Thyroid gland (tissue), 4 donors: Measurements from ENCODE around the gene CDC42BPA. TPM values are rescaled to one million over a fixed set of nuclear protein-coding genes. Genes with fewer than 3 reads are reported as not detected.

ENCODE experiments used
- DNase-seq, 2 donors: peaks; one replicate each; pipeline ENCODE4 v3.0.0-alpha.2; 2019
- H3K27ac ChIP-seq, 3 donors: fragments of 200-600 bp; sonication (generic); 1 replicate in 2 of 3; 2 replicates in 1 of 3; pipeline ENCODE4 v1.5.1; 2016 to 2019; ENCODE audit warnings: mild to moderate bottlenecking in 1 of 3, moderate library complexity in 1 of 3
- H3K27me3 ChIP-seq: fragments of 200-600 bp; sonication (generic); one replicate; pipeline ENCODE4 v1.5.1; 2019
- H3K36me3 ChIP-seq, 2 donors: fragments of 200-600 bp; sonication (generic); one replicate each; pipeline ENCODE4 v1.5.1; 2016 to 2019
- H3K4me1 ChIP-seq, 2 donors: fragments of 200-600 bp; sonication (generic); one replicate each; pipeline ENCODE4 v1.5.1; 2017 to 2019
- H3K4me3 ChIP-seq, 3 donors: fragments of 200-600 bp; sonication (generic); replicated peaks in 1 of 3; 1 replicate in 2 of 3; 2 replicates in 1 of 3; pipeline ENCODE4 v1.5.1; 2016; ENCODE audit warnings: mild to moderate bottlenecking in 1 of 3
- H3K9me3 ChIP-seq: fragments of 200-600 bp; sonication (generic); one replicate; pipeline ENCODE4 v1.5.1; 2017
- CTCF ChIP-seq, 6 experiments: fragments of 200-600 bp in 3 of 6; fragments of 450-650 bp in 3 of 6; sonication (generic) in 3 of 6; IDR thresholded peaks; one replicate each; pipeline ENCODE4 v1.5.1; 2016 to 2019; ENCODE audit warnings: antibody characterized with exemption in 6 of 6, mild to moderate bottlenecking in 2 of 6, inconsistent platforms in 1 of 6, moderate library complexity in 1 of 6
- POLR2A ChIP-seq, 2 donors: fragments of 450-650 bp; IDR thresholded peaks; one replicate each; pipeline ENCODE4 v1.6.1; 2017; ENCODE audit warnings: antibody characterized with exemption in 2 of 2, mild to moderate bottlenecking in 2 of 2, moderate library complexity in 1 of 2
- WGBS, 2 donors: methylation state at CpG; one replicate each; pipeline ENCODE4 v1.1.5; 2017; 5-methylcytosine and 5-hydroxymethylcytosine counted together
- intact Hi-C: fragments of 100-400 bp; cut with DNase I; formaldehyde crosslinking; loops from one replicate; pipeline ENCODE4 v1.15.1; 2023
- total RNA-seq, 4 donors: library from RNA; depleted of rRNA; stranded (reverse); fragments of >200 nt; gene quantifications; one replicate each; pipeline ENCODE4 v1.2.3, GENCODE V29; 2016

Gene CDC42BPA
- total RNA-seq, 4 donors from 2014 or later: 25.0 to 50.0 (median 30.5) TPM

GRCh38 chr1:227092069-227092468 lies 226.2 kb downstream of the CDC42BPA start:
- no peaks in the 10 kb centered on the region for H3K36me3 ChIP-seq
- no peak for DNase-seq
- no peak for TF ChIP-seq POLR2A (IDR thresholded peaks at IDR 0.05)
- no peak for TF ChIP-seq CTCF (IDR thresholded peaks at IDR 0.05)

GRCh38 chr1:227086636-227087035 lies 231.7 kb downstream of the CDC42BPA start:
- H3K36me3 ChIP-seq: no peaks in the 10 kb centered on the region
- no peak for TF ChIP-seq POLR2A (IDR thresholded peaks at IDR 0.05)
- TF ChIP-seq CTCF (IDR thresholded peaks at IDR 0.05): no peak
- no peak overlapping the region for H3K4me3 ChIP-seq
- no peak for DNase-seq
- H3K27ac ChIP-seq: no peak overlapping the region
- no peaks in the 10 kb centered on the region for H3K9me3 ChIP-seq
- intact Hi-C loops: no loop called here
- H3K4me1 ChIP-seq: no peaks in the 10 kb centered on the region
- WGBS, 2 donors: 93 to 95% methylated on average over 2 of the region's 2 CpGs
- H3K27me3 ChIP-seq: no peaks in the 10 kb centered on the region

More at GRCh38 chr1:227092069-227092468, 226.2 kb downstream of the CDC42BPA start:
- Histone ChIP-seq H3K4me1 (no peaks in the 10 kb centered on the region), H3K9me3 (no peaks in the 10 kb centered on the region), H3K27me3 (no peaks in the 10 kb centered on the region), H3K4me3 (no peak overlapping the region), H3K27ac (no peak overlapping the region)
- 91 to 94% methylated on average over 1 of the region's 1 CpG for WGBS, 2 donors
- intact Hi-C loops: no loop called here

GRCh38 chr1:227082999-227083746 lies 235.1 kb downstream of the CDC42BPA start:
- intact Hi-C loops: no loop called here
- no peaks in the 10 kb centered on the region for H3K36me3 ChIP-seq
- no peak overlapping the region for H3K27ac ChIP-seq
- H3K9me3 ChIP-seq: no peaks in the 10 kb centered on the region
- no peak overlapping the region for H3K4me3 ChIP-seq
- no peaks in the 10 kb centered on the region for H3K27me3 ChIP-seq
- DNase-seq: no peak
- no peaks in the 10 kb centered on the region for H3K4me1 ChIP-seq
- TF ChIP-seq CTCF (IDR thresholded peaks at IDR 0.05) (no peak), POLR2A (IDR thresholded peaks at IDR 0.05) (no peak)
- 95 to 97% methylated on average over 4 of the region's 4 CpGs for WGBS, 2 donors

- TF ChIP-seq POLR2A (IDR thresholded peaks at IDR 0.05) (no peak), CTCF (IDR thresholded peaks at IDR 0.05) (no peak)
- intact Hi-C loops: no loop called here
- H3K27me3 ChIP-seq: no peaks in the 10 kb centered on the region
Measured at GRCh38 chr1:227077783-227078182, 240.5 kb downstream of the CDC42BPA start.

GRCh38 chr1:227073786-227074185 lies 244.5 kb downstream of the CDC42BPA start:
- 85 to 86% methylated on average over 4 of the region's 4 CpGs for WGBS, 2 donors
- no peak for TF ChIP-seq POLR2A (IDR thresholded peaks at IDR 0.05)
- TF ChIP-seq CTCF (IDR thresholded peaks at IDR 0.05): no peak
- no peak for DNase-seq
- Histone ChIP-seq H3K36me3 (peaks cover 0 to 7% of the 10 kb centered on the region in 2 donors), H3K4me3 (no peak overlapping the region), H3K4me1 (no peaks in the 10 kb centered on the region), H3K27me3 (no peaks in the 10 kb centered on the region), H3K9me3 (no peaks in the 10 kb centered on the region), H3K27ac (no peak overlapping the region)
- intact Hi-C loops: no loop called here

More at GRCh38 chr1:227077783-227078182, 240.5 kb downstream of the CDC42BPA start:
- Histone ChIP-seq H3K9me3 (no peaks in the 10 kb centered on the region), H3K4me1 (no peaks in the 10 kb centered on the region), H3K4me3 (no peak overlapping the region), H3K27ac (no peak overlapping the region), H3K36me3 (no peaks in the 10 kb centered on the region)
- no peak for DNase-seq
